ENCODE measurements around the gene CFAP97.

DNA sequence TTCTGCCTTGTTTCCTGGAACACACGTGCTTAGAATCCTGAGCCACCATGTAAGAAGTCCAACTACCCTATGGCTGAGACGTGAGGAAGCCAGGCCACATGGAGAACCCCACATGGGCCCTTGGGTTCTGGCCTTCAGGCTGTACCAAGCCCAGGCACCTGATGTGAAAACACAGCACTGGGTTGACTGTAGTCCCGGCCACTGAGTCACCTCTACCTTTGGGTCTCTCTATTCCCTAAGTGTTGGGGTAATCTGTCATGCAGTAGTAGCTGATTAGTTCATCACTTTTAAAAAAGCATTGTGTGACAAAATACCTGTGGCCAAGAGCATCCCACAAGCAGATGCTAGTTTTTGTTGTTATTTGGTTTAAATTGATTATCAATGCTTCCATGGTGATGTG, 24.3 kb downstream of the CFAP97 start:
- no peak for TF ChIP-seq POLR2AphosphoS5 (IDR thresholded peaks at IDR 0.05; ENCODE audit: borderline replicate concordance, low read depth, low read length)
- TF ChIP-seq EZH2 (IDR thresholded peaks at IDR 0.05): no peak
- no peak for TF ChIP-seq FOXP2 (optimal IDR thresholded peaks at IDR 0.05; ENCODE audit: control extremely low read depth, extremely low read length, insufficient read depth)
